HEK293 (cell line): ENCODE measurements around the gene SPDYE2B.
"Not testable (repeated sequence)": the region's sequence is repeated elsewhere in the genome, so short reads cannot be mapped to it uniquely, and the experiment has no call there.

Experiments used
- CTCF ChIA-PET: fragments of 350-600 bp; formaldehyde crosslinking; extraction: SDS; loops from one replicate; lab custom pipeline; 2021; ENCODE audit warnings: antibody characterized with exemption; lab: Yijun Ruan, JAX
- POLR2A ChIA-PET: fragments of 300-600 bp; formaldehyde crosslinking; extraction: SDS; loops from one replicate; lab custom pipeline; 2020; ENCODE audit warnings: antibody characterized with exemption, inconsistent platforms; lab: Yijun Ruan, JAX
- H3K27ac ChIP-seq: fragments of 200-500 bp; sonication (Bioruptor generic); 2 replicates; pipeline ENCODE4 v1.5.1; 2014; ENCODE audit warnings: low read depth, low read length, control low read depth, inconsistent platforms; ENCODE audit errors: extremely low read depth
- H3K36me3 ChIP-seq, 2 experiments: fragments of 200-500 bp in 1 of 2; sonication (Bioruptor generic) in 1 of 2; 1 replicate in 1 of 2; 2 replicates in 1 of 2; pipeline ENCODE4 v1.5.1; 2014 to 2017; ENCODE audit warnings: inconsistent platforms in 2 of 2, low read length in 2 of 2; ENCODE audit not compliant: control insufficient read depth in 2 of 2, insufficient read depth in 1 of 2
- H3K4me1 ChIP-seq: fragments of 200-500 bp; sonication (Bioruptor generic); 2 replicates; pipeline ENCODE4 v1.5.1; 2014; ENCODE audit warnings: mild to moderate bottlenecking, low read length, inconsistent platforms; ENCODE audit not compliant: control insufficient read depth, insufficient read depth
- H3K4me3 ChIP-seq: 2 replicates; pipeline ENCODE4 v1.5.1; 2011; ENCODE audit warnings: low read depth, mild to moderate bottlenecking, control low read depth, low read length, moderate library complexity
- H3K9me3 ChIP-seq: fragments of 200-500 bp; sonication (Bioruptor generic); 2 replicates; pipeline ENCODE4 v1.5.1; 2014; ENCODE audit warnings: low read depth, low read length, inconsistent platforms; ENCODE audit not compliant: control insufficient read depth, insufficient read depth

SPDYE2B gene

GRCh38 chr7:102643404-102643803 lies 6.7 kb upstream of the SPDYE2B start:
- CTCF ChIA-PET, H3K4me3 ChIP-seq, H3K27ac ChIP-seq, H3K4me1 ChIP-seq, H3K9me3 ChIP-seq, POLR2A ChIA-PET, H3K36me3 ChIP-seq: not testable (repeated sequence)

- CTCF ChIA-PET, POLR2A ChIA-PET, H3K4me1 ChIP-seq, H3K36me3 ChIP-seq, H3K9me3 ChIP-seq, H3K4me3 ChIP-seq, H3K27ac ChIP-seq: not testable (repeated sequence)
These were observed 2.3 kb upstream of the SPDYE2B start for GRCh38 chr7:102647813-102648212.

GRCh38 chr7:102664765-102665164 lies 14.6 kb downstream of the SPDYE2B start:
- H3K4me1 ChIP-seq, H3K4me3 ChIP-seq, H3K36me3 ChIP-seq, POLR2A ChIA-PET, CTCF ChIA-PET, H3K27ac ChIP-seq, H3K9me3 ChIP-seq: not testable (repeated sequence)

GRCh38 chr7:102666850-102667249 lies 16.7 kb downstream of the SPDYE2B start:
- H3K36me3 ChIP-seq, POLR2A ChIA-PET, H3K27ac ChIP-seq, H3K9me3 ChIP-seq, CTCF ChIA-PET, H3K4me3 ChIP-seq, H3K4me1 ChIP-seq: not testable (repeated sequence)

- H3K9me3 ChIP-seq, H3K36me3 ChIP-seq, H3K4me3 ChIP-seq, H3K4me1 ChIP-seq, H3K27ac ChIP-seq, CTCF ChIA-PET, POLR2A ChIA-PET: not testable (repeated sequence)
These were observed 17.4 kb downstream of the SPDYE2B start for GRCh38 chr7:102667523-102667922.

GRCh38 chr7:102671166-102671955 lies 21.2 kb downstream of the SPDYE2B start, which contains the start of gene POLR2J2:
Gene POLR2J2, minus strand, starts transcription at chr7:102671663. Its CDS starts 62 bp downstream, at chr7:102671601.
- H3K36me3 ChIP-seq, H3K4me3 ChIP-seq, H3K9me3 ChIP-seq, H3K4me1 ChIP-seq, H3K27ac ChIP-seq, POLR2A ChIA-PET: not testable (repeated sequence)
- CTCF ChIA-PET = interaction anchor here (0.6 kb wide), 2 partner anchors 391 to 1423 kb away, joined by 3 read pairs; no protein-coding TSS in a partner anchor

GRCh38 chr7:102671956-102672307 lies 21.8 kb downstream of the SPDYE2B start:
- H3K9me3 ChIP-seq, H3K4me1 ChIP-seq, H3K4me3 ChIP-seq, H3K36me3 ChIP-seq, POLR2A ChIA-PET, H3K27ac ChIP-seq: not testable (repeated sequence)
- CTCF ChIA-PET = interaction anchor here (0.6 kb wide), 2 partner anchors 390 to 1423 kb away, joined by 3 read pairs; no protein-coding TSS in a partner anchor

- POLR2A ChIA-PET, H3K27ac ChIP-seq, H3K9me3 ChIP-seq, H3K4me1 ChIP-seq, CTCF ChIA-PET, H3K36me3 ChIP-seq, H3K4me3 ChIP-seq: not testable (repeated sequence)
These were observed 23.4 kb downstream of the SPDYE2B start for GRCh38 chr7:102673447-102674067.

- POLR2A ChIA-PET, H3K4me3 ChIP-seq, H3K4me1 ChIP-seq, CTCF ChIA-PET, H3K36me3 ChIP-seq, H3K27ac ChIP-seq, H3K9me3 ChIP-seq: not testable (repeated sequence)
These were observed 25.4 kb downstream of the SPDYE2B start for GRCh38 chr7:102675545-102675944.

- H3K4me3 ChIP-seq, H3K36me3 ChIP-seq, H3K4me1 ChIP-seq, H3K9me3 ChIP-seq, H3K27ac ChIP-seq, POLR2A ChIA-PET, CTCF ChIA-PET: not testable (repeated sequence)
These were observed 30.7 kb downstream of the SPDYE2B start for GRCh38 chr7:102680780-102681179.

- H3K9me3 ChIP-seq, POLR2A ChIA-PET, H3K4me3 ChIP-seq: not testable (repeated sequence)
These were observed 32.4 kb downstream of the SPDYE2B start for GRCh38 chr7:102682560-102682959.

More at GRCh38 chr7:102682560-102682959, 32.4 kb downstream of the SPDYE2B start:
- CTCF ChIA-PET, H3K4me1 ChIP-seq, H3K36me3 ChIP-seq, H3K27ac ChIP-seq: not testable (repeated sequence)
